H9 (cell line): ENCODE measurements around the gene YEATS4. TPM values are rescaled to one million over a fixed set of nuclear protein-coding genes. Genes with fewer than 3 reads are reported as not detected.

Experiments used
- DNase-seq: peaks from one replicate; pipeline ENCODE4 v3.0.0-alpha.2; 2017
- H2AFZ ChIP-seq: one replicate; pipeline ENCODE4 v1.6.1; 2013; ENCODE audit warnings: mild to moderate bottlenecking, low read length, control low read depth, moderate library complexity
- H2AK5ac ChIP-seq: 2 replicates; pipeline ENCODE4 v1.6.1; 2013; ENCODE audit warnings: low read length, control low read depth, mixed read lengths; ENCODE audit not compliant: insufficient read length
- H2BK120ac ChIP-seq: one replicate; pipeline ENCODE4 v1.6.1; 2013; ENCODE audit warnings: low read depth, mild to moderate bottlenecking, low read length, control low read depth, inconsistent platforms; ENCODE audit not compliant: poor library complexity, severe bottlenecking
- H2BK12ac ChIP-seq: 2 replicates; pipeline ENCODE4 v1.6.1; 2013; ENCODE audit warnings: low read length, control low read depth, mixed read lengths, low read depth; ENCODE audit not compliant: insufficient read length
- H2BK15ac ChIP-seq: 2 replicates; pipeline ENCODE4 v1.6.1; 2013; ENCODE audit warnings: low read depth, low read length, control low read depth
- H2BK20ac ChIP-seq: one replicate; pipeline ENCODE4 v1.6.1; 2013; ENCODE audit warnings: low read depth, mild to moderate bottlenecking, low read length, control low read depth, inconsistent platforms; ENCODE audit not compliant: poor library complexity, severe bottlenecking
- H2BK5ac ChIP-seq: 2 replicates; pipeline ENCODE4 v1.6.1; 2013; ENCODE audit warnings: low read length, control low read depth, mixed read lengths; ENCODE audit not compliant: insufficient read length
- H3K14ac ChIP-seq: 2 replicates; pipeline ENCODE4 v1.6.1; 2013; ENCODE audit warnings: low read length, control low read depth; ENCODE audit not compliant: insufficient read depth
- H3K18ac ChIP-seq: 2 replicates; pipeline ENCODE4 v1.6.1; 2013; ENCODE audit warnings: low read depth, mild to moderate bottlenecking, mixed read lengths, low read length, control low read depth; ENCODE audit not compliant: insufficient read length
- H3K23ac ChIP-seq: 2 replicates; pipeline ENCODE4 v1.6.1; 2013; ENCODE audit warnings: low read length, control low read depth, mixed read lengths, low read depth; ENCODE audit not compliant: insufficient read length
- H3K23me2 ChIP-seq: 2 replicates; pipeline ENCODE4 v1.6.1; 2013; ENCODE audit warnings: low read depth, mild to moderate bottlenecking, mixed read lengths, low read length, control low read depth; ENCODE audit not compliant: insufficient read length, poor library complexity, severe bottlenecking
- H3K27ac ChIP-seq: 2 replicates; pipeline ENCODE4 v1.5.1; 2013; ENCODE audit warnings: low read length, control low read depth, mixed read lengths, low read depth; ENCODE audit not compliant: insufficient read length
- H3K27me3 ChIP-seq: 2 replicates; pipeline ENCODE4 v1.6.1; 2013; ENCODE audit warnings: low read length, control low read depth, inconsistent platforms; ENCODE audit not compliant: insufficient read depth
- H3K4ac ChIP-seq: 2 replicates; pipeline ENCODE4 v1.6.1; 2013; ENCODE audit warnings: low read depth, mild to moderate bottlenecking, control low read depth, inconsistent platforms, low read length, moderate library complexity
- H3K4me1 ChIP-seq: 2 replicates; pipeline ENCODE4 v1.6.1; 2013; ENCODE audit warnings: low read length, control low read depth, inconsistent platforms; ENCODE audit not compliant: insufficient read depth
- H3K4me2 ChIP-seq: 2 replicates; pipeline ENCODE4 v1.6.1; 2013; ENCODE audit warnings: low read length, control low read depth, mixed read lengths; ENCODE audit not compliant: insufficient read length, insufficient read depth
- H3K56ac ChIP-seq: 2 replicates; pipeline ENCODE4 v1.6.1; 2013; ENCODE audit warnings: low read depth, mild to moderate bottlenecking, mixed read lengths, low read length, control low read depth; ENCODE audit not compliant: insufficient read length
- H3K79me1 ChIP-seq: 2 replicates; pipeline ENCODE4 v1.6.1; 2013; ENCODE audit warnings: low read depth, mild to moderate bottlenecking, moderate library complexity, low read length, control low read depth, inconsistent platforms; ENCODE audit not compliant: insufficient read depth, poor library complexity, severe bottlenecking
- H3K79me2 ChIP-seq: 2 replicates; pipeline ENCODE4 v1.6.1; 2013; ENCODE audit warnings: low read length, control low read depth, inconsistent platforms; ENCODE audit not compliant: insufficient read depth
- H3K9ac ChIP-seq: 2 replicates; pipeline ENCODE4 v1.6.1; 2013; ENCODE audit warnings: low read length, control low read depth, mixed read lengths; ENCODE audit not compliant: insufficient read length; ENCODE audit errors: extremely low read depth
- H3K9me3 ChIP-seq: one replicate; pipeline ENCODE4 v1.6.1; 2013; ENCODE audit warnings: low read depth, low read length, inconsistent platforms; ENCODE audit not compliant: control insufficient read depth
- H3T11ph ChIP-seq: one replicate; pipeline ENCODE4 v1.6.1; 2013; ENCODE audit warnings: mild to moderate bottlenecking, low read length, control low read depth, inconsistent platforms
- H4K20me1 ChIP-seq: one replicate; pipeline ENCODE4 v1.6.1; 2013; ENCODE audit not compliant: control insufficient read depth, insufficient read length, insufficient read depth
- H4K5ac ChIP-seq: 2 replicates; pipeline ENCODE4 v1.6.1; 2013; ENCODE audit warnings: low read depth, mild to moderate bottlenecking, mixed read lengths, low read length, control low read depth; ENCODE audit not compliant: insufficient read length
- H4K8ac ChIP-seq: replicated peaks from 2 replicates; pipeline ENCODE4 v1.6.1; 2013; ENCODE audit warnings: low read length, control low read depth, mixed read lengths, low read depth; ENCODE audit not compliant: insufficient read length
- H4K91ac ChIP-seq: 2 replicates; pipeline ENCODE4 v1.6.1; 2013; ENCODE audit warnings: low read depth, mild to moderate bottlenecking, moderate library complexity, mixed read lengths, low read length, control low read depth; ENCODE audit not compliant: insufficient read length
- H3K27ac Mint-ChIP-seq, 3 experiments: 2 replicates in 2 of 3; 3 replicates in 1 of 3; pipeline ENCODE4 v1.8.0; 2020 to 2021; ENCODE audit warnings: mixed read lengths in 3 of 3, mild to moderate bottlenecking in 1 of 3, moderate library complexity in 1 of 3
- H3K27me3 Mint-ChIP-seq: 2 replicates; pipeline ENCODE4 v1.8.0; 2021; ENCODE audit warnings: low read depth, mild to moderate bottlenecking, moderate library complexity, mixed read lengths
- H3K36me3 Mint-ChIP-seq, 3 experiments: 2 replicates in 2 of 3; 3 replicates in 1 of 3; pipeline ENCODE4 v1.8.0; 2020 to 2021; ENCODE audit warnings: low read depth in 3 of 3, mixed read lengths in 3 of 3; ENCODE audit not compliant: insufficient read depth in 1 of 3
- H3K4me1 Mint-ChIP-seq, 2 experiments: 2 replicates each; pipeline ENCODE4 v1.8.0; 2020; ENCODE audit warnings: mixed read lengths in 2 of 2
- H3K4me3 Mint-ChIP-seq, 2 experiments: 2 replicates in 1 of 2; 3 replicates in 1 of 2; pipeline ENCODE4 v1.8.0; 2020 to 2021; ENCODE audit warnings: mild to moderate bottlenecking in 2 of 2, mixed read lengths in 2 of 2, moderate library complexity in 1 of 2
- H3K9me3 Mint-ChIP-seq, 2 experiments: 2 replicates in 1 of 2; 3 replicates in 1 of 2; pipeline ENCODE4 v1.8.0; 2020; ENCODE audit warnings: mild to moderate bottlenecking in 2 of 2, mixed read lengths in 2 of 2, moderate library complexity in 1 of 2
- CTCF ChIP-seq: fragments of 200-600 bp; sonication (generic); conservative IDR thresholded peaks from 3 replicates; pipeline ENCODE4 v1.8.0; 2021; ENCODE audit warnings: antibody characterized with exemption, mild to moderate bottlenecking
- WGBS: extraction: QIAGEN DNeasy Blood & Tissue Kit; methylation state at CpG from one replicate; pipeline ENCODE4 v1.1.7; 2013; ENCODE audit warnings: missing lambda C conversion rate, low lambda C conversion rate, mixed read lengths; ENCODE audit not compliant: insufficient read length; ENCODE audit errors: extremely low coverage; 5-methylcytosine and 5-hydroxymethylcytosine counted together
- total RNA-seq: library from RNA; stranded (reverse); gene quantifications from 2 replicates; pipeline ENCODE4 v1.2.1, GENCODE V29; 2021

YEATS4 gene
- total RNA-seq, 1 experiment from 2014 or later: 35.6 TPM

GRCh38 chr12:69339999-69340398 lies 19.5 kb upstream of the YEATS4 start:
- Histone ChIP-seq H3K4ac (no peak overlapping the region), H4K91ac (no peak overlapping the region), H3K4me1 (no peaks in the 10 kb centered on the region), H2BK20ac (no peak overlapping the region), H3K9me3 (no peaks in the 10 kb centered on the region), H4K20me1 (no peaks in the 10 kb centered on the region), H2AK5ac (no peak overlapping the region), H3K9ac (no peak overlapping the region), H4K5ac (no peak overlapping the region), H3K18ac (no peak overlapping the region), H3K14ac (no peak overlapping the region), H3T11ph (no peak overlapping the region), H2BK120ac (no peak overlapping the region), H3K27me3 (no peaks in the 10 kb centered on the region), H2AFZ (no peak overlapping the region), H3K79me2 (no peaks in the 10 kb centered on the region), H3K4me2 (no peak overlapping the region), H3K56ac (no peak overlapping the region), H2BK5ac (no peak overlapping the region), H3K23ac (no peak overlapping the region), H2BK12ac (no peak overlapping the region), H3K23me2 (no peaks in the 10 kb centered on the region), H3K27ac (no peak overlapping the region), H2BK15ac (no peak overlapping the region), H3K79me1 (no peaks in the 10 kb centered on the region), H4K8ac (no peak overlapping the region)
- Mint-ChIP-seq H3K27me3 (no peaks in the 10 kb centered on the region; the same call in 1 of the 2 replicates), H3K36me3 (no peaks in the 10 kb centered on the region), H3K4me1 (peaks cover 2 to 6% of the 10 kb centered on the region in 2 experiments; a peak in 3 of 4 replicates), H3K27ac (no peak overlapping the region), H3K4me3 (no peak overlapping the region), H3K9me3 (no peaks in the 10 kb centered on the region)
- WGBS: no CpG with 5 or more reads among the region's 2 CpGs
- DNase-seq: no peak
- TF ChIP-seq CTCF: no peak
